IgD-negative memory B cell (primary cell): ENCODE measurements around the gene KIF18A. TPM values are rescaled to one million over a fixed set of nuclear protein-coding genes. Genes with fewer than 3 reads are reported as not detected.
"Not testable (repeated sequence)": the region's sequence is repeated elsewhere in the genome, so short reads cannot be mapped to it uniquely, and the experiment has no call there.

Experiments used
- H3K27ac Mint-ChIP-seq, 3 donors: one replicate each; pipeline ENCODE4 v1.8.0; 2020 to 2022; ENCODE audit warnings: mild to moderate bottlenecking in 3 of 3, mixed read lengths in 3 of 3, moderate library complexity in 1 of 3
- H3K27me3 Mint-ChIP-seq: one replicate; pipeline ENCODE4 v1.8.0; 2021; ENCODE audit warnings: mixed read lengths
- H3K36me3 Mint-ChIP-seq: one replicate; pipeline ENCODE4 v1.8.0; 2020; ENCODE audit warnings: mild to moderate bottlenecking, mixed read lengths
- H3K4me1 Mint-ChIP-seq, 3 donors: one replicate each; pipeline ENCODE4 v1.8.0; 2020 to 2022; ENCODE audit warnings: mixed read lengths in 3 of 3, mild to moderate bottlenecking in 1 of 3
- H3K4me3 Mint-ChIP-seq, 4 donors: one replicate each; pipeline ENCODE4 v1.8.0; 2020 to 2022; ENCODE audit warnings: mild to moderate bottlenecking in 4 of 4, mixed read lengths in 4 of 4, moderate library complexity in 3 of 4
- H3K9me3 Mint-ChIP-seq, 3 donors: one replicate each; pipeline ENCODE4 v1.8.0; 2020 to 2021; ENCODE audit warnings: mixed read lengths in 3 of 3, mild to moderate bottlenecking in 1 of 3
- polyA plus RNA-seq: library from polyadenylated mRNA; unstranded; fragments of 300-500 nt; fragmentation: Illumina TruSeq; gene quantifications from one replicate; pipeline ENCODE4 v1.2.3, GENCODE V29; 2021

Gene KIF18A
- polyA plus RNA-seq, 1 donor from 2014 or later, result 1.4 TPM

DNA sequence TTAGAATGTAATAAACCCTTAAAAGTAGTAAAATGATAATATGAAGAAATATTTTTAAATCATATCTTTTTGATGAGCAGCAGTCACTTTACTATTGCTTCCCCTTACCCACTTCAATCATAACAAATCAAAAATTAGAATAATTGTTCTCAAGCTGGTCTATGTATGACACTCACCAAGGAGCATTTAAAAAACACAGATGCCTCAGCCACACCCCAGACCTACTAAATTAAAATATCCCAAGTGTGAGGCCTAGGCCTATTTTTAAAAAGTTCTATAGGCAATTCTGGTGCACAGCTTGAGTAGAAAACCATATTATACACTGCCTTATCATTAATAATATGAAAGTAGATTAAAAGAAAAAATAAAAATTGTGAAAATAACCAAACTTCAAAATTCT is 15.2 kb downstream of the KIF18A start:
- H3K9me3 Mint-ChIP-seq, result no peaks in the 10 kb centered on the region
- H3K27me3 Mint-ChIP-seq, result no peaks in the 10 kb centered on the region
- peaks cover 6% of the 10 kb centered on the region for H3K36me3 Mint-ChIP-seq
- H3K4me1 Mint-ChIP-seq, result peaks cover 0 to 3% (median 0%) of the 10 kb centered on the region in 3 donors
- no peak overlapping the region for H3K4me3 Mint-ChIP-seq
- no peak overlapping the region for H3K27ac Mint-ChIP-seq

DNA sequence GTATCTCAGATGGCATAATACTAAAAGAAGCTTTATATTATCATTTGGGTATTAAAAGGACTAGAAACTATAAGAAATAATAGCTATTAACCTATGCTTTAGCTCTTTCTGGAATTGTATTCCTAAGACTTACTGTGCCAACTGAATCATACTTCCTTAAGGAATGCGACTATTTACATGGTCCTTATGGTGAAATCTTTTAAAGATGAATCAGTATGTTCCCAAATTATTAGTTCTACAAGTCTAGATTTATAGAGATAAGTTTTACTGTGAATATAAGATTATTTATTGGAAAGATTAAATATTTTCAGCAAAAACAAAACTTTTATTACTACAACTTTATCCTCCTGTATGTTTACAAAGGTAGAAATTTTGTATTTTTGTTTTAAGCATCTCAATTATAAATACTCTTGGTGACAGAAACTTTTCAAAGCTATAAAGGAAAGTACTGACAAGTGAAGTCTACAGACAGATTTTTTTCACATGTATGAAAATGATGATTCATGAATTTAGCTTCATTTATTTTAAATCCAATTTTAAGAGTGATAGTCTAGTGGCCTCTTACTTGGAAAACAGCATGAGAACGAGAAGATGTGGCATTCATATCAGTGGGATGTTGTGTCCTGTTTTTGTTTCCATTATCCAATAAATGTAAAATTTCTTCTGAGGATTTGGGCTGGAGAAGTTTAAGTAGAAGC is 17.8 kb downstream of the KIF18A start:
- H3K4me1 Mint-ChIP-seq, result no peaks in the 10 kb centered on the region
- H3K27ac Mint-ChIP-seq, result no peak overlapping the region
- peaks cover 0 to 4% (median 0%) of the 10 kb centered on the region in 3 donors for H3K9me3 Mint-ChIP-seq
- no peak overlapping the region for H3K4me3 Mint-ChIP-seq
- H3K27me3 Mint-ChIP-seq, result no peaks in the 10 kb centered on the region
- peaks cover 3% of the 10 kb centered on the region for H3K36me3 Mint-ChIP-seq

DNA sequence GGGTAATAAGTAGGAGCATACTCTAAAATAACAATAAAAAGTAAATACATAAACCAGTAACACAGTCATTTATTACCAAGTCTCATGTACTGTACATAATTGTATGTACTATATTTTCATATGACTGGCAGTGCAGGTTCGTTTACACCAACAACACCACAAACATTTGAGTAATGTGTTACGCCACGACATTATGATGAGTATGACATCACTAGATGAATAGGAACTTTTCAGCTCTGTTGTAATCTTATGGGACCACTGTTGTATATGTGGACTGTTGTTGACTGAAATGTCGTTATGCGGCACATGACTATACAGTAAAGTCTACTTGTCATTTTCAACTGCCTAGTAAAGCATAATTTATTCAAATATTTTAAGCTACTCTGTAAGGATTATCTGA is 18.6 kb downstream of the KIF18A start:
- H3K4me1 Mint-ChIP-seq, result no peaks in the 10 kb centered on the region
- H3K4me3 Mint-ChIP-seq, result no peak overlapping the region
- H3K9me3 Mint-ChIP-seq, result peaks cover 0 to 4% (median 0%) of the 10 kb centered on the region in 3 donors
- H3K27me3 Mint-ChIP-seq, result no peaks in the 10 kb centered on the region
- no peak overlapping the region for H3K27ac Mint-ChIP-seq
- peaks cover 3% of the 10 kb centered on the region for H3K36me3 Mint-ChIP-seq

DNA sequence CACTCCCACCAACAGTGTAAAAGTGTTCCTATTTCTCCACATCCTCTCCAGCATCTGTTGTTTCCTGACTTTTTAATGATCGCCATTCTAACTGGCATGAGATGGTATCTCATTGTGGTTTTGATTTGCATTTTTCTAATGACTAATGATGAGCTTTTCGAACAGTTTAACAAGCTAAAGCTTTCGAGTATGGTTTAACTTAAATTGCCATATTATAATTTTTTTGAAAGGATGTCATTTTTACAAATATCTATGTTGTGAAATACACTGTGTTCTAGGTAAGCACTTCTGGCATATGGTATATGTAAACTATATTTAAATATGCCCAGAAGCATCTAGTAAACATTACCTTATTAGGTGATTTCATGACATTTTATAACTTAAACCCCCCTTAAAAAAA is 20.3 kb downstream of the KIF18A start:
- not testable (repeated sequence) for H3K4me3 Mint-ChIP-seq, H3K36me3 Mint-ChIP-seq, H3K27ac Mint-ChIP-seq, H3K9me3 Mint-ChIP-seq, H3K4me1 Mint-ChIP-seq, H3K27me3 Mint-ChIP-seq

DNA sequence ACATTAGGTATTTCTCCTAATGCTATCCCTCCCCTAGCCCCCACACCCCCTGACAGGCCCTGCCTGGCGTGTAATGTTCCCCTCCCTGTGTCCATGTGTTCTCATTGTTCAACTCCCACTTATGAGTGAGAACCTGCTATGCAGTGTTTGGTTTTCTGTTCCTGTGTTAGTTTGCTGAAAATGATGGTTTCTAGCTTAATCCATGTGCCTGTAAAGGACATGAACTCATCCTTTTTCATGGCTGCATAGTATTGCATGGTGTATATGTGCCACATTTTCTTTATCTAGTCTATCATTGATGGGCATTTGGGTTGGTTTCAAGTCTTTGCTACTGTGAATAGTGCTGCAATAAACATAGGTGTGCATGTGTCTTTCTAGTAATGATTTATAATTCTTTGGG is 20.8 kb downstream of the KIF18A start:
- H3K27ac Mint-ChIP-seq, H3K27me3 Mint-ChIP-seq, H3K4me3 Mint-ChIP-seq, H3K36me3 Mint-ChIP-seq, H3K4me1 Mint-ChIP-seq, H3K9me3 Mint-ChIP-seq: not testable (repeated sequence)

DNA sequence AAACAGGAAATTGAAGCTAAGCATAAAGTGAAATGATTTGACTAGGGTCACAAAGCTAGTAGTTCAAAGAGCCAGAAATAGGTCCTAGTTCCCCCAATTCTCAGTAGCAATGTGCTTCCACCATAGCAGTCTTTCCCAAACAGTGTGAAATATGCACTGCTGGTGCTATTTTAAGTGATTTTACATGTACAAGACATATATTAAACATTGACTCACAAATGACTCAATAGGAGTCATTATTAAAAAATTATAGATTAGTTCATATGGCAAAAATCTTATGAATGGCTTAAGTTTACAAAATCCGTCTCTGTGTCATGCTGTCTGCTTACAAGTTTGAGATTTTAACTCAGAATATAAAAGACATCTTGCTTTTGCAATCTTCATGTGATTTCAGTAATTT is 21.4 kb downstream of the KIF18A start:
- Mint-ChIP-seq H3K27ac (no peak overlapping the region), H3K27me3 (no peaks in the 10 kb centered on the region), H3K4me3 (no peak overlapping the region), H3K9me3 (peaks cover 0 to 4% (median 0%) of the 10 kb centered on the region in 3 donors), H3K4me1 (no peaks in the 10 kb centered on the region), H3K36me3 (no peaks in the 10 kb centered on the region)

DNA sequence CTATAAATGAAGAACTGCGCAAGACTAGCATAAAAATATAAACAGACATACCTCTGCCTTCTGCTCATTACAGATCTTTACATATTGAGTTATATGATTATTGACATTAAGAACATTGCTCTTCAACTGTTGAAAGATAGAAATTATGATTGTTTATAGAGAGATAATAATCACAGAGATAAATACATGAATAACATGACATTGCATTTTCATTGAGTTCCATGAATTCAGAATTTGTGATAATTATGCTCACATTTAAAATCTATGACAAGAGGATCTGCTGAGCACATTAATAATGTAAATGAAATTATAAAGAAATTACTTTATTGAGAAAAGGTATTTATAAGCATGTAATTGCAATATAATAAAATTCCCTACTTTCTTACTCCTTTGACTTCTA is 24.8 kb downstream of the KIF18A start:
- Mint-ChIP-seq H3K4me1 (no peaks in the 10 kb centered on the region), H3K27ac (no peak overlapping the region), H3K27me3 (no peaks in the 10 kb centered on the region), H3K4me3 (no peak overlapping the region), H3K36me3 (no peaks in the 10 kb centered on the region), H3K9me3 (peaks cover 0 to 4% (median 0%) of the 10 kb centered on the region in 3 donors)

DNA sequence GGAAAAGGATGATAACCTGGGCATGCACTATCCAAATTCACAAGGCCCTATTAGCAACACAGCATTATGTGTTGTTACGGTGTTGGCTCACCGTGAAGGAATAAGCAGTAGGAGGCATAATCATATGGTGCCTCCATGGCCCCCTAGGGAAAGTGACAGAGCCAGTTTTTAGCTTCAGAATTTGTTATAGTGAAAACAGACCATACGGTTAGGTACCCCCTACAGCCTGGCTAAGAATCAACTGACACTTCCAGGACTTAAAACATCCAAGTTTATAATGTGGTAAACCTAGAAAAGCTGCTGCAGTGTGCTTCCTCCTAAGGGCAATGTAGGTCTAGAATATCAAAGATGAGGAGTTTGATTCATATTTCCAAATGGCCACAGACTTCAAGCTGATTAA is 30.4 kb downstream of the KIF18A start:
- no peaks in the 10 kb centered on the region for H3K9me3 Mint-ChIP-seq
- no peak overlapping the region for H3K27ac Mint-ChIP-seq
- no peak overlapping the region for H3K4me3 Mint-ChIP-seq
- H3K4me1 Mint-ChIP-seq, result peaks cover 0 to 1% (median 0%) of the 10 kb centered on the region in 3 donors
- peaks cover 2% of the 10 kb centered on the region for H3K36me3 Mint-ChIP-seq
- H3K27me3 Mint-ChIP-seq, result no peaks in the 10 kb centered on the region

DNA sequence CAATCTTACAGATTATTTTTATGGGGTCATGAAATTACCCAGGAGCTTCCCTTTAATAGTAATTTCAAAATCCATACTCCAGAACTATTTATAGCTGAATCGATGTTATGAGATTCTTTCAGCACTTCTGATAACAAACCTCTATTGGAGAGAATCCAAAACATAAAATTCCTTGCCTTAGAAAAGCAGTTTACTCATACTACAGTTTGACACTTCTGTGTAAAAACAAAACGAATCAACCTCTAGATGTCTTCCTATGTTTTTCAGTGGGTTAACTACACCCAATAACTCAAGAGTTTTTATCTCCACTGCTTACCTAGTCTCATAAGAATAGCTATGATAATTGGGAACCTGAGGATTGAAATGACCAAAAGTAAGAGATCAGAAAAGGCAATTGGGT is 35.6 kb downstream of the KIF18A start:
- Mint-ChIP-seq H3K4me1 (peaks cover 0 to 1% (median 0%) of the 10 kb centered on the region in 3 donors), H3K36me3 (peaks cover 12% of the 10 kb centered on the region), H3K27me3 (no peaks in the 10 kb centered on the region), H3K4me3 (no peak overlapping the region), H3K27ac (no peak overlapping the region), H3K9me3 (no peaks in the 10 kb centered on the region)

DNA sequence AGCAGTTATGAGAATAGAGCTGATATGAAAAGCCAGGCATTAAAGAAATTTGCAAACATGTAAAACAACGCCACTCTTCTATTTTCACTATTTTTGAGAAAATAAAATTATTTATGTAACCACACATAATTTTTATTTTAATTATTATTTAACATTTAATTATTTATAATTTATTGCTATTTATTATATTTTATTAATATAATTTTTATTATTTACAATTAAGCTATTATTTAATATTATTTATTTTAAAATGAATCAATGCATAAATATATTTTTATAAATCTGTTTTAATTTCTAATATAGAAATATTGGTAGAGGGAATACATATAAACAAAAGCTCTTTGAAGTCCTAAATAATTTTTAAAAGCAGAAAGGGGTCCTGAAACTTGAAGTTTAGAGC is 36.7 kb downstream of the KIF18A start:
- H3K4me3 Mint-ChIP-seq, result no peak overlapping the region
- H3K4me1 Mint-ChIP-seq, result peaks cover 0 to 1% (median 0%) of the 10 kb centered on the region in 3 donors
- no peaks in the 10 kb centered on the region for H3K9me3 Mint-ChIP-seq
- H3K27ac Mint-ChIP-seq, result no peak overlapping the region
- peaks cover 12% of the 10 kb centered on the region for H3K36me3 Mint-ChIP-seq
- no peaks in the 10 kb centered on the region for H3K27me3 Mint-ChIP-seq

DNA sequence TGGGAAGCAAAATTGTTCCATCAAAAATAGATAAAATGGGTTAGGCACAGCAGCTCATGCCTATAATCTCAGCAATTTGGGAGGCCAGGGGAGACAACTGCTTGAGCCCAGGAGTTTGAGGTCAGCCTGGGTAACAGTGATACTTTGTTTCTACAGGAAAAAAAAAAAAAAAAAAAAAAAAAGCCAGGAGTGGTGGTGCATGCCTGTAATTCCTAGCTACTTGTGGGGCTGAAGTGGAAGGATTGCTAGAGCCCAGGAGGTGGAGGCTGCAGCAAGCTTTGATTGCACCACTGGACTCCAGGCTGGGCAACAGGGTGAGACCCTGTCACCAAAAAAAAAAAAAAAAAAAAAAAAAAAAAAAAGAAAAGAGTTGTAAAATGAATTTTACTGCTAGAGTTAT is 49.6 kb downstream of the KIF18A start:
- H3K27ac Mint-ChIP-seq, result no peak overlapping the region

DNA sequence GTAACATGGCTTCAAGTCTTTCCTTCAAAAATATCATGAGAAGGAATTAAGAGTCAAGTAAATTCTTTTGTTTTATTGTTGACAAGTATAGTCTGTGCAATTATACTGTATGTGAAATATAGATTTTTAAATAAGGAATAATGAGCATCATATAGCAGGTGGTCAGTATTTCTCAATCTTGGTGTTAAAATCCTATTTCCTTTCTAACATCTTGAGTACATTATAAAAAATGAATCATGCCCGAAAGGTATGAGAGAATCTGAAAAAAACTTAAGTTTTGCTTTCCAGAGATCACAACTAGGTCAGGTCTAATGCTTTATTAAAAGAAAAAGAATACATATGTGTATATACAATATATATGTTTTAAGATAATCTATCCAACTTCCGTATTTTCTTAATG is 53.1 kb downstream of the KIF18A start:
- H3K4me3 Mint-ChIP-seq, result no peak overlapping the region
- H3K27ac Mint-ChIP-seq, result no peak overlapping the region
- H3K36me3 Mint-ChIP-seq, result no peaks in the 10 kb centered on the region
- no peaks in the 10 kb centered on the region for H3K27me3 Mint-ChIP-seq
- H3K9me3 Mint-ChIP-seq, result no peaks in the 10 kb centered on the region
- H3K4me1 Mint-ChIP-seq, result no peaks in the 10 kb centered on the region

More for the DNA sequence above, 49.6 kb downstream of the KIF18A start:
- Mint-ChIP-seq H3K4me3 (no peak overlapping the region), H3K4me1 (no peaks in the 10 kb centered on the region), H3K27me3 (no peaks in the 10 kb centered on the region), H3K36me3 (peaks cover 4% of the 10 kb centered on the region), H3K9me3 (no peaks in the 10 kb centered on the region)

DNA sequence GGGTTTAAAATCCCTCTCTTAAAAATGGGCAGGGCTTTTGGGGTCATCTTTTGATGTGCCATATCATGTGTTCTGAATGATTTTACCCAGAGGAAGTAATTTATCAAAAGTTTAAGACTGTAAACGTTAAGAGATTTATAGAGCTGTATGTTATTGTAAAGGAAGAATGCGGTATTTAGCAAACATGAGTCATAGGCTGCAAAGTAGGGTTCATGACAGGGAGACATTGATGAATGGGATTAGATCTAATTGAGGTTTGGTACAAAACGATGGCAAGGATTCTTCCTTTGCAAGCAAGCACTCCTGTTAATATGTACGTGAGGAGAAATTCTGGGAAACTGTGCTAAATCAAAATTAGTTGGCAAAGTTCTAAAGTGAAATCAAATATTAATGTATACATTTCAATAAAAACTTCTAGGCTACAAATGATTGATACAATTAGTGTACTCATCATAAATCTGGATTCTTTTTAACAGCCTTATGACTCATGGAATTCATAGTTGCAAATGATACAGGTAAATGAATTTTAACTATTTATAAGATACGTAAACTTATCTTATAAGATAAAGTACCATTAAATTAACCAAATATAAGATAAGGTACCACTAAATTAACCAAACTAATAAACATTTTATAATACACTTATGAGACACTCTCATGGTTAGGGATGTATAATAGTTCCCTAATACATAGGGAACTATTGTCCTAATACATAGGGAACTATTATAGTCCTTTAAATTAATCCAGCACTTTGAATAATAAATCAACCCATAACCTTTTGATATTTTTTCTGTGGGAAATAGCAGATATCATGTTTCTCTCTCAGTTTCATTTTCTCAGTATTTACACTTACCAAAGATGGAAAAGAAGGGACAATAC is 58.4 kb downstream of the KIF18A start:
- peaks cover 2% of the 10 kb centered on the region for H3K36me3 Mint-ChIP-seq
- no peak overlapping the region for H3K4me3 Mint-ChIP-seq
- H3K27ac Mint-ChIP-seq, result no peak overlapping the region
- H3K9me3 Mint-ChIP-seq, result no peaks in the 10 kb centered on the region
- H3K27me3 Mint-ChIP-seq, result no peaks in the 10 kb centered on the region
- no peaks in the 10 kb centered on the region for H3K4me1 Mint-ChIP-seq

DNA sequence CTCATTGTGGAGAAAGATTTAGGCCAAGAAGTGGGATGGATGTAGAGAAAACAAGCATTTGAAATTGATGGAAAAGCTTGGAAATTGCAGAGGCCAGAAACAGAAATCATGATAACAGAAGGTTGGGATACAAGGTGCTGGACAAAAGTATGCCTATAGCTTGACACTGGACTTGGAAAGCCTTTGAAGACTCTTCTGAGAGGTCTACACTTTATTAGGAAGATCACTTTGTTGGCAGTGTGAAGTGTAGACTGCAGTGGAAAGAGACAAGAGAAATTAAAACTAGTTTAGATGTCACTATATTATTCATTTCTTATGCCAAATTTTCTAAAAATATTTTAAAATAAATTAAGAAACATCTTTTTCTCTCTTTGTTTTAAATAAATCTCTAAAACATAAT is 59.1 kb downstream of the KIF18A start:
- Mint-ChIP-seq H3K27me3 (no peaks in the 10 kb centered on the region), H3K9me3 (no peaks in the 10 kb centered on the region), H3K4me1 (no peaks in the 10 kb centered on the region), H3K27ac (no peak overlapping the region), H3K36me3 (peaks cover 2% of the 10 kb centered on the region), H3K4me3 (no peak overlapping the region)

DNA sequence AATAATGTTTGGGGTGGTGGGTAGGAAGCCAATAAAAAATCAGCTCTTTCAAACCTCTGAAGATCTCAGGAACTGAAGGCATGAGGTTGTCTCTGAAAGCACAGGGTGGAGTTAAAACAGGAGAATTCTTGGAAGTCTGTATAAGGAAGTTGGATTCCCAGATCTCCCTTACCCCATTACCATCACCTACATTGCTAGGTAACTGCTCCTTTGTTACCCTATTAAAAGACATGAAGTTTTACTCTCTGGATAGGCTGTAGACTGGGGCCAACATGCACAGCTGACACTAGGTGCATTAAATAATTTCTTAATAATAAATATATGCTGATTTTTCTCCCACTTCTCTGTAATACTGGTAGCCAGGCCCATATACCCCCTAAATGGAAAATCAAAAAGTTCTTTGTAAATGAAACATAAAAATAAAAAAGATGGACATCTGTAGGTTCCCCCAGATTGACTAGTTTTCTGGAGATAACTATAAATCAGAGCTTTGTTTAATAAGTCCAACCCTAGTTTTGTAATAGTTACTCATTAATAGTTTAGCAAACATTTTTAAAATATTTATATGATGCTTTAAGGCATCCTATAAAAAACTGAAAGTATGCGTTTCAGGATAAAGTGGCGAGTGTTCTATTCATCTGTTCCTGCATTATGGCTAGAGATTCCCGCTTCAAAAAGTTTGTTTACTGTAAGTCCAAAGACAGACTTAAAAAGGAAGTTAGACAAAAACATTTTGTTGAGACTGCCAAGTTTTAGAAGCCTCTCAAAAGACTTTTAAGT is 63.8 kb downstream of the KIF18A start:
- no peak overlapping the region for H3K4me3 Mint-ChIP-seq
- peaks cover 2% of the 10 kb centered on the region for H3K36me3 Mint-ChIP-seq
- no peaks in the 10 kb centered on the region for H3K4me1 Mint-ChIP-seq
- no peak overlapping the region for H3K27ac Mint-ChIP-seq
- H3K9me3 Mint-ChIP-seq, result no peaks in the 10 kb centered on the region
- no peaks in the 10 kb centered on the region for H3K27me3 Mint-ChIP-seq
